Measurements from ENCODE around the gene LSM4.

- TF ChIP-seq CTCF (IDR thresholded peaks at IDR 0.05 in 8 of 11, conservative IDR thresholded peaks at IDR 0.05 in 3 of 11) = no peak
- no peak for TF ChIP-seq POLR2AphosphoS5 (IDR thresholded peaks at IDR 0.05)
- no peak for TF ChIP-seq POLR2A (IDR thresholded peaks at IDR 0.05)
Observed at GRCh38 chr19:18259893-18260292, 63.0 kb downstream of the LSM4 start.
